Thyroid gland (tissue), 4 donors: Measurements from ENCODE around the gene PHLPP1. TPM values are rescaled to one million over a fixed set of nuclear protein-coding genes. Genes with fewer than 3 reads are reported as not detected.
"Not testable (repeated sequence)": the region's sequence is repeated elsewhere in the genome, so short reads cannot be mapped to it uniquely, and the experiment has no call there.

ENCODE experiments used
- DNase-seq, 2 donors: peaks; one replicate each; pipeline ENCODE4 v3.0.0-alpha.2; 2019
- H3K27ac ChIP-seq, 3 donors: fragments of 200-600 bp; sonication (generic); 1 replicate in 2 of 3; 2 replicates in 1 of 3; pipeline ENCODE4 v1.5.1; 2016 to 2019; ENCODE audit warnings: mild to moderate bottlenecking in 1 of 3, moderate library complexity in 1 of 3
- H3K27me3 ChIP-seq: fragments of 200-600 bp; sonication (generic); one replicate; pipeline ENCODE4 v1.5.1; 2019
- H3K36me3 ChIP-seq, 2 donors: fragments of 200-600 bp; sonication (generic); one replicate each; pipeline ENCODE4 v1.5.1; 2016 to 2019
- H3K4me1 ChIP-seq, 2 donors: fragments of 200-600 bp; sonication (generic); one replicate each; pipeline ENCODE4 v1.5.1; 2017 to 2019
- H3K4me3 ChIP-seq, 3 donors: fragments of 200-600 bp; sonication (generic); replicated peaks in 1 of 3; 1 replicate in 2 of 3; 2 replicates in 1 of 3; pipeline ENCODE4 v1.5.1; 2016; ENCODE audit warnings: mild to moderate bottlenecking in 1 of 3
- H3K9me3 ChIP-seq: fragments of 200-600 bp; sonication (generic); one replicate; pipeline ENCODE4 v1.5.1; 2017
- CTCF ChIP-seq, 6 experiments: fragments of 200-600 bp in 3 of 6; fragments of 450-650 bp in 3 of 6; sonication (generic) in 3 of 6; IDR thresholded peaks; one replicate each; pipeline ENCODE4 v1.5.1; 2016 to 2019; ENCODE audit warnings: antibody characterized with exemption in 6 of 6, mild to moderate bottlenecking in 2 of 6, inconsistent platforms in 1 of 6, moderate library complexity in 1 of 6
- POLR2A ChIP-seq, 2 donors: fragments of 450-650 bp; IDR thresholded peaks; one replicate each; pipeline ENCODE4 v1.6.1; 2017; ENCODE audit warnings: antibody characterized with exemption in 2 of 2, mild to moderate bottlenecking in 2 of 2, moderate library complexity in 1 of 2
- WGBS, 2 donors: methylation state at CpG; one replicate each; pipeline ENCODE4 v1.1.5; 2017; 5-methylcytosine and 5-hydroxymethylcytosine counted together
- intact Hi-C: fragments of 100-400 bp; cut with DNase I; formaldehyde crosslinking; loops from one replicate; pipeline ENCODE4 v1.15.1; 2023
- total RNA-seq, 4 donors: library from RNA; depleted of rRNA; stranded (reverse); fragments of >200 nt; gene quantifications; one replicate each; pipeline ENCODE4 v1.2.3, GENCODE V29; 2016

Gene PHLPP1
- total RNA-seq, 4 donors from 2014 or later, result 14.6 to 22.7 (median 20.4) TPM

DNA sequence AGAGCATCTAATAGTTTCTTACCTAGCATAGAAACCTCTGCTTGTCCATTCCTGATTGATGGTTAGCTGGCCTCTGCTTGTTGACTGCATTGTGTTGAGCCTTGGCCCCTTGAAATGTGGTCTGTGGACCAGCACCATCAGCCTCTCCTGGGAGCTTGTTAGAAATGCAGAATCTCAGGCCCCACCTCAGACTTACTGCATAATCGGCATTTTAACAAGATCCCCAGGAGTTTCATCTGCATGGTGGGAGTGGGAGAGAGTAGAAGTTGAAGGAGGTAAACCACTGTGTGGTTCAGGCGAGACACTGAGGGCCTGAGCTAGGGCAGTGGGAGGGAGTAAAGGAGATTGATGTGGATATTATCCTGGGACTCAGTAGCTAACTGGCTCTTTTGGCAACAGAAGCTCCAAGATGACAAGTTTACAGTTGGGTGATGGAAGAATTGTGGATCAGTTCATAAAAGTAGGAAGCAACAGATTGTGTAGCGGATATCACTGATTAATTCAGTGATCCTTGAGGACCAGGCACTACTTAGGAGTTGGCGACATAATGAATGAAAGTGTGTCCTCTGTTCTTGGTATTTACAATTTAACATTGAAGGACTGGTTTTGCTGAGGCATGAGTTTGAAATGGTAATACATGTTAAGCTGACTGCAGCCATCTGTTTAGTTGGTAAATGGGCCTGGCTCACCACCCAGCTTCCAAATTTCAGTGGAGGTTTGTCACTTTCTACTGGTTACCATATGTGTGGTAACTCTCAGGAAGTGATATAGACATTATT lies 20.9 kb downstream of the PHLPP1 start:
- intact Hi-C loops, result no loop called here

GRCh38 chr18:62737241-62737873 lies 22.0 kb downstream of the PHLPP1 start:
- H3K4me1 ChIP-seq, result peaks cover 13 to 20% of the 10 kb centered on the region in 2 donors
- H3K4me3 ChIP-seq, result no peak overlapping the region
- intact Hi-C loops, result no loop called here
- no peaks in the 10 kb centered on the region for H3K36me3 ChIP-seq
- 85 to 88% methylated on average over 6 of the region's 6 CpGs for WGBS, 2 donors
- no peak overlapping the region for H3K27ac ChIP-seq
- H3K27me3 ChIP-seq, result no peaks in the 10 kb centered on the region
- no peaks in the 10 kb centered on the region for H3K9me3 ChIP-seq
- TF ChIP-seq CTCF (IDR thresholded peaks at IDR 0.05) (no peak), POLR2A (IDR thresholded peaks at IDR 0.05) (no peak)
- no peak for DNase-seq

More for the DNA sequence above, 20.9 kb downstream of the PHLPP1 start:
- 94 to 95% methylated on average over 4 of the region's 4 CpGs for WGBS, 2 donors
- Histone ChIP-seq H3K9me3 (no peaks in the 10 kb centered on the region), H3K27me3 (no peaks in the 10 kb centered on the region), H3K36me3 (no peaks in the 10 kb centered on the region), H3K4me1 (peaks cover 8 to 10% of the 10 kb centered on the region in 2 donors), H3K27ac (no peak overlapping the region), H3K4me3 (no peak overlapping the region)
- no peak for DNase-seq
- TF ChIP-seq POLR2A (IDR thresholded peaks at IDR 0.05) (no peak), CTCF (IDR thresholded peaks at IDR 0.05) (no peak)

DNA sequence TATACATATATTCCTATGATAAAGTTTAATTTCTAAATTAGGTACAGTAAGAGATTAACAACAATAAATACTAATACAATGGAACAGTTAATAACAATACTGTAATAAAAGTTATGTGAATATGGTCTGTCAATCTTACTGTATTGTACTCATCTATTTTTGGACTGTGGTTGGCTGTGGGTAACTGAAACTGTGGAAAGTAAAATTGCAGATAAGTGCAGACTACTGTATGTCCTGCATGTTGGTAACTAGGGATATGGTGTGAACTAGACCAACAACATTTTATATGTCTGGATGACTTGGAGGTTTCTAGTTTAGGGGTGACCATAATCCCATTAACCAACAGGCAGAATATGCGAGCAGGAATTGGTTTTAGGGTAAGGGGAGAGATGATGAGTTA lies 23.3 kb downstream of the PHLPP1 start:
- DNase-seq, result no peak
- Histone ChIP-seq H3K4me3 (no peak overlapping the region), H3K9me3 (no peaks in the 10 kb centered on the region), H3K27ac (no peak overlapping the region), H3K36me3 (no peaks in the 10 kb centered on the region), H3K27me3 (no peaks in the 10 kb centered on the region), H3K4me1 (peaks cover 14 to 22% of the 10 kb centered on the region in 2 donors)
- TF ChIP-seq CTCF (IDR thresholded peaks at IDR 0.05), result no peak
- no peak for TF ChIP-seq POLR2A (IDR thresholded peaks at IDR 0.05)
- intact Hi-C loops, result no loop called here
- 90 to 95% methylated on average over 1 of the region's 1 CpG for WGBS, 2 donors

- intact Hi-C loops, result no loop called here
- no peaks in the 10 kb centered on the region for H3K9me3 ChIP-seq
- peaks cover 18 to 35% of the 10 kb centered on the region in 2 donors for H3K4me1 ChIP-seq
- no peaks in the 10 kb centered on the region for H3K27me3 ChIP-seq
- no peak for TF ChIP-seq CTCF (IDR thresholded peaks at IDR 0.05)
- TF ChIP-seq POLR2A (IDR thresholded peaks at IDR 0.05), result no peak
- H3K36me3 ChIP-seq, result no peaks in the 10 kb centered on the region
- WGBS, 2 donors, result 55 to 68% methylated on average over 5 of the region's 5 CpGs
- H3K4me3 ChIP-seq, result no peak overlapping the region
- H3K27ac ChIP-seq, result no peak overlapping the region
- DNase-seq, result no peak
Measured at GRCh38 chr18:62739911-62740310, 24.6 kb downstream of the PHLPP1 start.

GRCh38 chr18:62740650-62741049 lies 25.3 kb downstream of the PHLPP1 start:
- peak overlapping the region; percentile 20 to 66 (median 50) for H3K27ac ChIP-seq
- H3K4me3 ChIP-seq, H3K27me3 ChIP-seq, H3K36me3 ChIP-seq, H3K9me3 ChIP-seq, DNase-seq, intact Hi-C loops: not testable (repeated sequence)
- WGBS, 2 donors, result 81 to 85% methylated on average over 5 of the region's 5 CpGs
- H3K4me1 ChIP-seq, result peaks cover 22 to 37% of the 10 kb centered on the region in 2 donors
